NCI-H187 treated with DMSO at 0.1 percent for 48 hours (cell line): ENCODE data around the gene PRR23C.

Source experiments
- DNase-seq: peaks from one replicate; lab custom pipeline; 2025; lab: John Stamatoyannopoulos, UW

Gene PRR23C

GRCh38 chr3:138995706-138996105 lies 49.0 kb downstream of the PRR23C start:
- no peak for DNase-seq
